ENCODE results near the gene RAPH1.

Gene RAPH1

DNA sequence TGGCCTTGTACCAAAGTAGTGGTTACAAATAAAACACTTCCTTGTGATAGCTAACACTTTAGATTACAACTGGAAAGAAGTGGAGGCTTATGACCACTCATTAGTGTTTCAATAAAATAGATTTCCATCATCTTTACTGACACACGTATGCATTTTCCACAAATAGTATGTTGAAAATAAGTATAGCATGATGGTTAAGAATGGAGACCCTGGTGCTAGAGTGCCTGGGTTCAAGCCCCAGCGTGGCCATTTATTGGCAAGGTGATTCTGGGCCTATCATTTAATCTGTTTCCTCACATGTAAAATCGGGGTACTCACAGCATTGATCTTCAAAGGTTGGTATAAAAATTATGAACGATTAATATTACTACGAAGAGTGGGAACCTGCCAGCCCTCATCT lies 54.5 kb downstream of the RAPH1 start:
- no peak for DNase-seq (ENCODE audit: low spot score)

DNA sequence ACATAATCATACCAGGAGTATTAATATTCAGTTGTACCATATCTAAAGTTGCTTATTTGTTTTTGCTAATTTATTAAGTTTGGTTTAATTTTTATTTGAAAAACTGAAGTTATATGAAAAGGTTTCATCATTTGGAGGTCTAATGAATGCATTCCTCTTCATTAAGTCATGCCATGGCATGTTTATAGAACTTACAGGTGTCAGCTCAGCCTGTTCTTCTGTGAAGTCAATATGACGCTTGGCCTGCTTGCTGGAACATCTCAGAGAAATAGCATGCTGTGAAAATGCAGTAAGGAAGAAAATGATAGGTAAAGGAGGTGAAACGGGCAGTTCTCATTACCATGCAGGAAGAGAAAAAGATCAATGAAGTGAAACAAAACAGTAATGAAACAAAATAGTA lies 58.2 kb downstream of the RAPH1 start:
- DNase-seq (ENCODE audit: low spot score): no peak

DNA sequence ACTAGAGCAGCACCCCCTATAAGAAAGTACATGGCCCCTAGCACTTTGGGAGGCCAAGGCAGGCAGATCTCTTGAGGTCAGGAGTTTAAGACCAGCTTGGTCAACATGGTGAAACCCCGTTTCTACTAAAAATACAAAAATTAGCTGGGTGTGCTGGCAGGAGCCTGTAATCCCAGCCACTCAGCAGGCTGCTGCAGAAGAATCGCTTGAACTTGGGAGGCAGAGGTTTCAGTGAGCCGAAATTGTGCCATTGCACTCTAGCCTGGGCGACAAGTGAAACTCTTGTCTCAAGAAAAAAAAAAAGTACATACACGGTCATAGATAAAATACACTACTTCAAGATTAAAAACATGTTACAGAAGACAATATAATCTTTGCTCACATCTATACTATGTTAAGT lies 63.8 kb downstream of the RAPH1 start:
- no peak for DNase-seq (ENCODE audit: low spot score)

DNA sequence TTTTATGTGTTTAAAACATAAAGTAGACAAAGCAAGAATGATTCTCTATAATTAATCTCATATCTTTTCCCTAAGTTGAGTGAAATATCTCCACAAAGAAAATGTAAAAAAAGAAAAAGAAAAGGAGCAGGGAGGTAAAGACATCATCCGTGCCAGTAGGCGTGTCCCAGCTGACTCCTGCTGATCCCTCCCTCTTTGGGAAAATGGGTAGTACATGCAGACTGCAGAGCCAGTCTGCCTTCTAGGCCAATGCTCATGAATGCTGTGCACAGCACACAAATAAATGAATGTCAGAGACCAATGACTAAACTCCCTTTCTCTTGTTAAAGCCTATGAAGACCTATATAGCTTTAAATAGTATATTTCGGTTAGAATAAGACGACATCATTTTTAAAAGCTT lies 64.7 kb downstream of the RAPH1 start:
- no peak for DNase-seq (ENCODE audit: low spot score)

DNA sequence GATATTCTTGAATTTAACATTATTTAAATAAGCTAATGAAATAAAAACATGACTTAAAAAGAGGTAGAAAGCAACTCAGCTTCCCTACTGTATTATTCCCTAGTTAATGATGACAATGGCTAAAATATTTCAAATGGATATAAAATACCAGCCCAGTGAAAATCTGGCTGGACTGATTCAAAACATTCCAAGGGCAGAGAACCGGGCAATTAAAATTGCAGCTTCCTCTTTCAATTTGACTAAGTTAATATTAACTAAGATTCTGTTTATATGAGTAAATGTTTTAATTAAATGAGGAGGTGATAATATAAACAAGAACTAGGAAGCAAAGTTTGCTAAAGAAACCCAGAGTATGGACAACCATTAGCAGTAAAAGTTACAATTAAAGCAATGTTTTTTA lies 65.6 kb downstream of the RAPH1 start:
- no peak for DNase-seq (ENCODE audit: low spot score)

DNA sequence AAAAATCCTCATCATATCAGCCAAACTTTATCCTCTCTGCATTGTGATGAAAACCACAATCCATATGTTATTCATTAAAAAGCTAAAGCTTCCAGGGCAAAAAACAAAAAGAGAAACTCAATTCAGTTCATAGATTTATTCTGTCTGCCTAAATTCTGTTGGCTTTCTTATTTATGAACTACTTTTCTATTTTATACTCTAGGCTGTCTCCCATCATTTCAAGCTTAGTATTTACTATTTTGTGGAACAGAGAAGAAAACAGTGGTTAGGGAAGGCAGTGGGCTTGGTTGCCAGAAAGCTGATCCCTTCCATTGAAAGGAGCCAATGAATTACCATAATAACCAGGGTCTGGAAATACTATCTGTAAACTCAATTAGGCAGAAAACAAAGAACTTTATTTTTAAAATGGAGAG lies 71.8 kb downstream of the RAPH1 start:
- DNase-seq (ENCODE audit: low spot score): no peak

DNA sequence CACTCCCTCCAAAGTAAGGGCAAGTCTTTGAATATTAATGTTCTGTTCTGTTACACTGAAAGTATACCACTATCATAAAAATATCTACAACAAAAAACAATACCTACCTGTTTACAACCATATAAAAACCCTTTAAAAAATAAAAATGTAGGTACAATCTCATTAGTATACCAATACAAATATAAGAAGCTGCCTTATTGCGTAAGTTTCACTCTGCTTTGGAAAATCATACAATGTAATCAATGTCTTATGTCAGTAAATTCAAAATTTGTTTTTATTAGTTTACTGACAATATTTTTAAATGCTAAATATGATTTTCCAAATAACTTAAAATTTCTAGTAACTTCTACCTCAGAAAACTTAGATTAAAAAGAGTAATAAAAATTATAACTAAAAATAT lies 72.8 kb downstream of the RAPH1 start:
- DNase-seq (ENCODE audit: low spot score): no peak

DNA sequence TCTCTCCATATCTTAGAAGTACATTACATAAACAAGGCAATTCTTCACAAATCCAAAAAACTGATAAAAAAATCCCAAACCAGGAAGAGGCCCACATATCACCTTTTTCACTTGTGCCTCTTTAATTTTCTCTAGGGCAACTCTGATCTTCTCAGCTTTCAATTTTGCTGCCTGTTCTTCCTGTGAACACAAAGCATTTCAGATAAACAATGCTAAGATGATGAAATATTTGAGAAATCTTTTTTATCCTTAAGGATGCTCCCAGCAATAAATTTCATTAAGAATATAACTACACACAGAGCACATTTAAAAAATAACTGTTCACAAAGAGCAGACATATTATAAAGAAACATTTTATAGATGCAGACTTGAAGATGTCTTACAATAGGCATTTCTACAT lies 73.4 kb downstream of the RAPH1 start:
- no peak for DNase-seq (ENCODE audit: low spot score)

DNA sequence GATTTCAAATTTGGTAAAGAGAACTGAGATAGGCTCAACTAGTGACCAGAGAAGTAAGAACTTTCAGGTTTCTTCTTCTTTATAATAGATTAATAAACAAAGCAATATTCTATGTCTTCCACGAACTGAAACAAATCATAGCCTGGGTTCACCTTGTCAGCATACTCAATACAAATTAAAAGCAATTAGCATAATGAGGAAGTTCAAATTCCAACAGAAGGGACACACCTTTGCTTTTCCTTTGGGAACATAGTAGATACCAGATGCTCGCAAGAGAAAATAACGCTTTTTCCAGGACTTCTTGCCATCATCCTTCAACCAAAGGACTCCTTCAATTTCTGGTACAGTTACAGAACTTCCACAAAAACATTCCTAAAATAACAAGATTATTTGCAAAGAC lies 79.9 kb downstream of the RAPH1 start:
- no peak for DNase-seq (ENCODE audit: low spot score)

DNA sequence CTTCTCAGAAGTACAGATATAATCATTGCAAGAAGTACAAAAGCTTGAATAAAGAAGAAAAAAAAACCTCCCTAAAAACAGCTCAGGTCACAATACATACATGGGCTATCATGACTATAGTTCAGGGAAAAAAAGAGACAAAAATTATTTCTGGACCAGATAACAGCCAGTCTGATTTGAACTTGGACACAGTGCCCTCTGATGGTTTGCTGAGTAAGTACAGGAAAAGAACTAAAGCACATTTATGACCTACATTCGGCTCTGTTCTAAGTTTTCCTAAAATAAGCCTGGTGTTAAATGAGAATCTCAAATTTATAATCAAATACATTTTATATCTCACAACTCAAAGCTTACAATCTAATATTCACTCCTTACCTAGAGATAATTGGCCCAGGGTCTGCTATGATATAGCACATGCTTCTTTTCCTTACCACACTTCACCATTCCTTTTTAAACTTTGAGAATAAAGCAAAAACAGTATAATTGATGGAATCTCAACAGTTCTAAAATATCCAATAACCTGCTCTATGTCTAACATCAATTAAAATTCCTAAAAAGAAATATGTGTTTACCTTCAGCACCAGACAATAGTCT lies 81.1 kb downstream of the RAPH1 start:
- DNase-seq (ENCODE audit: low spot score): peak; percentile 73

DNA sequence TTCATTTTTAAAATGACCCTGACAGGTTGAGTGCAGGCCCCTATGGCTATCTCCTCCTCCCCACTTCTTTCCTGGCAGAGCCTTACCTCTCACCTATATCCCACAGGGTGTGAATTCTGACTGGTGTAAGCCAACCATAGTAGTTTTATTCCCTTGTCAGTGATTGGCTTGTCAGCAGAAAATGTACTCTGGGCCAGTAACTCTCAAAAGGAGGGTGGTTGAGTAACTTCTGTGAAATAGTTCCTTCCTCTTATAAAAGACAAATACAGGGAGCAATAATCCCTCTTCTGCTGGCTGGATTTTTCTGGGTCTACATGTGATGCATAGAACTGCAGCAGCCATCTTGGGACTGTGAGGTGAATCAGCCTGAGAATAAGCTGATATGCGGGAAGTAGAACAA lies 83.4 kb downstream of the RAPH1 start:
- DNase-seq (ENCODE audit: low spot score): no peak

DNA sequence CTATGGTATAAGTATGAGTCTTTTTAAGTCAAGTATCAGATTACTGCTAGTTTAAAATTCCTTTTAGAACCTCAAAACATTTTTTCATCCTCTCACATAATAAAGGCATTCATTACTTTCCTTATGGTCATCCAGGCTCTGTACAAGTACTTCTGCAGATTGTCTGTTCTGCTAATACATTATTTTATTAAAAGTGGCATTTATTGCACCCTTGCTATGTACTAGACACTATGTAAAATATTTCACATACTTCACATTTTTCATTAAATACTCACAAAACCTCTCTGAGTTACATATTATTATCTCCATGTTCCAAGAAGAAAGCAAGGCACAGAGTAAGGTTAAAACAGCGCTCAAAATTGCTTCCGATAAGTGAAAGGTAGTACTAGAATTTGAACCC lies 84.1 kb downstream of the RAPH1 start:
- no peak for DNase-seq (ENCODE audit: low spot score)

DNA sequence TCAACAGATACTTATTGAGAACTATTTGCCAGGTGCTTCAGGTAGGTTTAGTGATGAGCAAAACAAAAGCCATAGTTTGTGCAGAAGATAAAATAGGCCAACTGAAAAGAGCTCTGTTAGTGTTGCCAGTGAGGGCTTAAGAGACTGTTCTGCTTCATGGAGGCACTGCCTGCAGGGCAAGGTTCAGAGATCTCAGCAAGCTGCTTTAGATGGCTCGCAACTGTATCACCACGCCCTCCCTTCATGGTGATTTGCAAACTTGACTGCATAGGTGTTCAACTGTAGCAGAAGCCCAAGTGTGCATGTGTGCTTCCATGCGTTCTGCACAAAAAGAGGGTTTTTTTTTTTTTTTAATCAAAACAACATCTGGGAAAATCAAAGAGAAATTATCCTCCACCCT lies 84.5 kb downstream of the RAPH1 start:
- DNase-seq (ENCODE audit: low spot score): no peak

DNA sequence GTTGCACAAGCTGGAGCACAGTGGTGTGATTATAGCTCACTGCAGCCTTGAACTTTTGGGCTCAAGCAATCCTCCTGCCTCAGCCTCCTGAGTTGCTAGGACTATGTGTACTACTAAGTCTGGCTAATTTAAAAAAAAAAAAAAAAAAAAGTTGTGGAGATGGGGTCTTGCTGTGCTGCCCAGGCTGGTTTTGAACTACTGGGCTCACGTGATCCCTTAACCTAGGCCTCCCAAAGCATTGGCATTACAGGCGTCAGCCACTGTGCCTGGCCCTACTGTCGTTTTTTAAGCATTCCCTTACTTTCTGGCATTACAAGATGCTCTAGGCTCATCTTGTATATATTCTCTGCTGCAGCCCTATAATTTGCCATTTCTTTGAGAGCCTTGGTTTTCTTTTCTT lies 88.3 kb downstream of the RAPH1 start:
- DNase-seq (ENCODE audit: low spot score): no peak

DNA sequence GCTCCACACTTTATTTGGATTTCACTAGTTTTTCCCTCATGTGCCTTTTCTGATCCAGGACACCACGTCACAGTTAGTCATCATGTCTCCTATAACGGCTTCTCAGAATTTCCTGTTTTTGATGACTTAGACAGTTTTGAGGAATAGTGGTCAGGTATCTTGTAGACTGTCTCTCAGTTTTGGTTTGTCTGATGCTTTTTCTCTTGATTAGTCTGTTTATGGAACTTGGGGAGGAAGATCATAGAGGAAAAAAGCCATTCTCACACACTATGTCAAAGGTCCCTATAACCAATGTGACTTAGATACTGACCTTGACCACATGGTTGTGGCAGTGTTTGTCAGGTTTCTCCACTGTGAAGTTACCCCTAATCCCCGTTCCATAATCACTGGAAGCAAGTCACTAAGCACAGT lies 89.0 kb downstream of the RAPH1 start:
- no peak for DNase-seq (ENCODE audit: low spot score)

DNA sequence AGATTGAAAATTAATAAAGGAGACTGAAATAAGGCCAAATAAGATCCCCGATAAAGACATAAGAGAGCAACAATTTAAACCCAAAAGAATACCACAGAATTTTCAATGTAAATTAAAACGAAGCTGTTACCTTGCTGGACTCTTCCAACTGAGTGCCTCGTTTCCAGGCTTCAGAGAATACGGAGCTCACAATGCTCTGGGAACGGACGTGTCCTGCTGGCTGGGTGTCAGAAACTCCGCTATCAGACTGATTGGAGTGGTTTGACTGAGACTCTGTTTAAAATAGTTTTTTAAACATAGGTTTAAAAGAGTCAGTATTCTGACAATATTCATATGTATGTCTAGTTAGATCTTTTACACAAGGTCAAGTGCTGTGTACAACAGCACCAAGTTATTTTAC lies 90.4 kb downstream of the RAPH1 start:
- DNase-seq (ENCODE audit: low spot score): no peak

DNA sequence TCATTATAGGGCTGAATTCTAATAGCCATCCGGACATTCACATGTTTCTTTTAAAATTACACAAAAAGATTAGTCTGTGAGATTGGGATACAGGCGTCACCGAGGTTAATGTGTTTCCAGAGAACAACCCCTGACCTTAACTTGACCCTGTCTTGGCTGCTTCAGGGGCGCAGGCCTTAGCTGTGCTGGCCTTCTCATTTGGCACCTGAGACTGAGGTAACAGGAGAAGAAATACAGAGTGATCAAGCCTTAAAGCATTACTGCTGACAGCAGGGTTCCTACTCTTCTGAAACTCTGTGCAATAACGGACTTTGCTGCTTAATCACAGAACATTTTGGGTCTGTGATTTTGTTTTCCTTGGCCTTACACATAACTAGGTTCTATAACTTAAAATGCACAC lies 92.6 kb downstream of the RAPH1 start:
- DNase-seq (ENCODE audit: low spot score): no peak

DNA sequence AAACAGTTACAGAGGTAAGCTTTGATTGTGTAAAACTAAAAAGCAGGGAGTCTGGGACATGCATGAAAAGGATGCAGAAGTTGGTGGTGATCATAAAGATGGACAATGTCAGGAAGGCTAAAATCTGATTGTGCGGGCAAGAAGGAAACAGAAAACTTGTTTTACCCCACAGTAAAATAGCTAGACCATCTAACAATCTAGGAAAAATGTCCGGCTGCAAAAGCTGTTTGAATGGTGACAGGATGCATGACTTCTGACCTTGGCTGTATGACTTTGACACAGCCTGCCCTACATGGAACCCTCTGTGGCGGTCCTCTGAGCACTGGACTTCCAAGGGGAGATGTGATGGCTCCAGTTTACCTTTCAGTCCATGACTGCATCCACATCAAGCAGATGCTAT lies 93.6 kb downstream of the RAPH1 start:
- DNase-seq (ENCODE audit: low spot score): no peak

DNA sequence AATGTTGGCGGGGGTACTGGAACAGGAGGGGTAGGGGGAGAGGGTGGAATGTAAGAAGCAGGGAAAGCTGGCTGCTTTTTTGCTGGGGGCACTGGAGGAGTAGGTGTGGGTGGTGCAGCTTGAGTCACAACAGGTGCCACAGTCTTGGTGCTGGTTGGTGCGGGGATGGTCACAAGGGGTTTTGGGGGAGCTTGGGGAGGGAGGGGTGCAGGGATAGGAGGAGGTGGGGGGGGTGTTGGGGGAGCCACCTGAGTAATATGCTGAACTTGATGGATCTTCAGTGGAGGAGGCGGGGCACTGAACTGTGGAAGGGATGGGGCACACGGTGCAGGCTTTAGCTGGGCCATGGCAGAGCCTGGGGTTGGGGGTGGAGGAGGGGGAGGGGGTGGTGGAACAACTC lies 94.4 kb downstream of the RAPH1 start:
- DNase-seq (ENCODE audit: low spot score): no peak

DNA sequence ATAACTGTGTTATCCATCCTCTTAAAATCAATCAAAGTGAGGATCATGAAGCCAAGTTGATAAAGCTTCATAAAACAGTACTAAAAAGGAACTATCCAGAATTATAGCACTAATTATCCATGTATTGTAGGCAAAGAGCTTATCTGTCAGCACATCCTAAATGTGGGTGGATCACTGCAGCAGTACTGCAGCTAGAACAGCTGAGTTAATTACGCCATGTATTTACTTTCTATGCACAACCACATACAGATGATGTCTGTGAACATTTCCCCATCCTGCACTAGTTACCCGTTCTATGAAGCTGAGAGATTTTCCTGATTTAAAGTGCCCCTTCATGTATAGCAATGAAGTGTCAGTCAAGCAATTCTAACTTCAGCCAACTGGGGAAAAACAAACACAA lies 96.6 kb downstream of the RAPH1 start:
- DNase-seq (ENCODE audit: low spot score): no peak

DNA sequence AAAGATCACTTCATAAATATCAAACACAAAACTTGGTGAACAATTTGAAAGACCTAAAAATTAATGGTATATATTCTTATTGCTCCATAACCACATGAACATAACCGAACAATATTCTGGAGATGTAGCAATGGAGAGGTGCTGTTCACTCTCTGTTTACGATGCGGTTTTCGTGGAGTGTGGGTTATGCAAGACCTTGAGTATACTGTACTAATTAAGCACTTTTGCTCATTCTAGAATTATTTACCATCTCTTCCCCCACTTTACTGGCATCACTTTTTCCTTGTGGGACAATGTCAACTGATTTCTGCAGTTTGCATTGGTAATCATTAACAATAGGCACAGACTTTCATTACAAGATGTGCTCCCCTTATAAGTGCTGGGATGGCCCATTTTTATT lies 97.6 kb downstream of the RAPH1 start:
- DNase-seq (ENCODE audit: low spot score): no peak

DNA sequence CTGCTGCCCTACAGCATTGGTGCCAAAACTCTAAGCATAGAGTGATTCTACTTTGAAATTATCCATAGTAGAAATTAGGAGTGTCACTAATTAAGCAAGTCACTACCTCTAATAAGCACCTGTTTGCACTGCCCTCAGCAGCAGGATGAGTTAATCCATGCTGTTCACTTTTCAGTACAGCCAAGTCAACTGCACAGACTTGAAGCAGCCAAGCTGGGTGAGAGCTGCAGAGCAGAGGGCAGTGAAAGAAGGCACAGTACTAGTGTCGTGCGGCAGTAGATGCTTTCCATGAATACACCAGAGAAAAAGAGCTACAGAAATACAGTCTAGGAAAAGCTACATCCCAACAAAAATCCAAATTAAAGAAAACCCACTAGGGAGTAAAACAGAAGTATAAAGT lies 98.6 kb downstream of the RAPH1 start:
- DNase-seq (ENCODE audit: low spot score): no peak

DNA sequence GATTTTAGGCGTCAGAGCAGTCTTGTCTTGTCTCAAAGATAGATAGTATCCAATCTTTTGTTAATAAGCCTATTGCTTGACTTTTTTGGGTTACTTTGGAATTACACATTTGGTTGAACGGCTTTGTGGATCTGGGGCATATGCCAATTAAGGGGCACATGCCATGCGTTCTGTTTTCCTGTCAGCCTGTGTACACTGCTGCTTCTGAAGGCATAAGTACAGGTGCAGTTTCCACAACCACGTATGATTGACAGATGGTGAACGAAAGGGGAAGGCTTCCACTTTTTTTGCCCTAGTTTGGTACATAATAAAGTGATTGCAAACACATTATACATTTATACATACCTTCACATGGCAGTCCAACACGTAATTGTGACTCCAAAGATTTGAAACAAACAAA lies 102.3 kb downstream of the RAPH1 start:
- DNase-seq (ENCODE audit: low spot score): peak; percentile 11

DNA sequence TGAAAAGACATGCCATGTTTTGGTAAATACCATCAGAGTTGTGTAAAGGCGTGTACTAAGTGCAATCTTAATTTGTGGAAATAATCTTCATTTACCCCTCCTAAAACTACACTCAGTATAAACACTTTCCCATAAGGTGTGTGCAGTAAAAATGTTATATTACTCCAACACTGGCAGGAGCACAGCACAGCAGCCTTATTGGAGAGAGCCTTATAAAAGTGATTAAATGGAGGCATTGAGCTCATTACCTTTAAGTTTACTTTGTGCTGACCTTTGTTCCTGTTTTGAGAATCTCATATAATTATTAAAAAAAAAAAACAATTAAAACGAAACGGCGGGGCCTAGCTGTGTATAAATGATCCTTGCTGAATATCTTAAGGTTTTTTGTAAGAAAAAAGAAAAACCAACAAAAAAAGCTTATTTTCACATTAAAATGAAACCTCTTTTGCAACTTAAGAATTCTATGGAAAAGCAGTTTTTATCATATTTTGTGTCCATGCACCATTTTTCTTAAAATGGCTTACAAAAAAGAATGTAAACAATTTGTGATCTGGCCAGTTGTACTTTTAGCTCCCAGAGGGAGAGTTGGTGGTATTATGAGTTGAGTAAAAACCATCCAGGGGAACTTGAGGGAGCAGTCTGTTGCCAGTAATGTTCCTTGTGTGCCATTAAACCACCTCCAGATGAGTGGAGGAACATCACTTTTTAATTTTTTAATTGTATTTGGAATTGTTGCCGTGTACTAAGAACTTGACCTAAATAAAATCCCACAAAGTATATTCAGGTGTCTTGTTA lies 103.5 kb downstream of the RAPH1 start:
- DNase-seq (ENCODE audit: low spot score): no peak

All from NAMALWA (cell line).